Cerebellar nuclear complex (tissue), 1 donor: ENCODE data around the gene COL7A1.
A peak's percentile ranks its signal among the peaks of the same experiment; 100 is the strongest.

Experiments
- DNase-seq, 2 experiments: peaks; one replicate each; lab custom pipeline; 2025; lab: John Stamatoyannopoulos, UW

The COL7A1 gene

GRCh38 chr3:48619541-48620524 is 24.7 kb upstream of the COL7A1 start:
- DNase-seq = no peak

GRCh38 chr3:48617559-48617958 is 22.4 kb upstream of the COL7A1 start:
- DNase-seq = no peak

GRCh38 chr3:48614044-48614443 is 18.9 kb upstream of the COL7A1 start:
- DNase-seq = no peak

- DNase-seq = no peak
These were observed 17.2 kb upstream of the COL7A1 start for GRCh38 chr3:48612309-48612708.

GRCh38 chr3:48609088-48610005 is 14.2 kb upstream of the COL7A1 start, which contains the start of gene UQCRC1:
UQCRC1 (minus strand) TSS chr3:48609646; CDS start chr3:48609620, 26 bp downstream.
- peak; percentile 35 to 63 for DNase-seq

- DNase-seq = no peak
These were observed 12.4 kb upstream of the COL7A1 start for GRCh38 chr3:48607519-48607918.

GRCh38 chr3:48601622-48601994 is 6.5 kb upstream of the COL7A1 start:
- no peak for DNase-seq

GRCh38 chr3:48600711-48601621 is 5.8 kb upstream of the COL7A1 start:
- no peak for DNase-seq

- no peak for DNase-seq
These were observed 4.6 kb upstream of the COL7A1 start for GRCh38 chr3:48599509-48600285.

- no peak for DNase-seq
These were observed 4.0 kb upstream of the COL7A1 start for GRCh38 chr3:48599077-48599501.

- no peak for DNase-seq
These were observed 3.4 kb upstream of the COL7A1 start for GRCh38 chr3:48598323-48599076.

GRCh38 chr3:48597408-48597800 is 2.3 kb upstream of the COL7A1 start:
- no peak for DNase-seq

- no peak for DNase-seq
These were observed 1.7 kb upstream of the COL7A1 start for GRCh38 chr3:48596676-48597407.

- DNase-seq = no peak
These were observed 1.0 kb upstream of the COL7A1 start for GRCh38 chr3:48596157-48596556.

- DNase-seq = no peak
These were observed 495 bp upstream of the COL7A1 start for GRCh38 chr3:48595526-48596121.

GRCh38 chr3:48594417-48595049 is 596 bp downstream of the COL7A1 start:
- no peak for DNase-seq

GRCh38 chr3:48593337-48593736 is 1.8 kb downstream of the COL7A1 start:
- DNase-seq = no peak

- DNase-seq = no peak
These were observed 2.5 kb downstream of the COL7A1 start for GRCh38 chr3:48592519-48593087.
